Measurements from ENCODE around the gene NTRK2. TPM values are rescaled to one million over a fixed set of nuclear protein-coding genes. Genes with fewer than 3 reads are reported as not detected.

Gene NTRK2
- total and polyA plus RNA-seq, 4 donors, result 0.26 to 1.4 (median 0.56) TPM

DNA sequence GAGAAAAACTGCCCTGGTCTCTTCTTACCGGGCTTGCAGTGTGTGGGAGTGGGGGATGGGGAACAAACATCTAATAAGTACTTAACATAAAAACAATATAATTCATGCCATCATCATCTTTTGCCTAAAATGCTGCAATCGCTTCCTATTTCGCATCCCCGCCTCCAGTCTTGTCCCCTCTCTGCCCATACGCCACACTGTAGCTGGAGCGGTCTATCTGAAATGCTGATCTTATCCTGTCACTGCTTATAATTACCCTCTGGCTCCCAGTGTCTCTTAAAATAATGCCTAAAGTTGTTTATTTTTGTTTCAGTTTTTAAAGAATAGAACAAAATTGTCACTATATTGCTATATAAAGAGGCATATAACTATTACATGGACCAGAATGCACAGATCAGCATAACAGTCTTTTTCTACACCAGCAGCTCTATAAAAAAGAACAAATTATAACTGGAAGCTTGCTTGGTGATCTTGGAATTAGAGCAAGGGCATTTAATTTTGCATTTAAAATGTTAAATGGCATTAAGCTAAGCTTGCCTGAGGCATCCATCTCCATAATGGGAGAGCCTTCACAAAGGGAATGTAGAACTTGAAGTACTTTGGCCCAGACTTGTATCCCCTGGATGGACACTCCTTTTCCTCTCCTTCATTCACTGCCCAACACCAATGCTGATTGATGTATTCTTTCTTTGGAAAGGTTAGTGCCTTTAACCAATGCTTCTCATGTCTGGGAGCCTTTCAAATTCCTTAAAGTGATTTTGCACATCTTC, 12.2 kb downstream of the NTRK2 start (continued):
- TF ChIP-seq, protein P1, sequence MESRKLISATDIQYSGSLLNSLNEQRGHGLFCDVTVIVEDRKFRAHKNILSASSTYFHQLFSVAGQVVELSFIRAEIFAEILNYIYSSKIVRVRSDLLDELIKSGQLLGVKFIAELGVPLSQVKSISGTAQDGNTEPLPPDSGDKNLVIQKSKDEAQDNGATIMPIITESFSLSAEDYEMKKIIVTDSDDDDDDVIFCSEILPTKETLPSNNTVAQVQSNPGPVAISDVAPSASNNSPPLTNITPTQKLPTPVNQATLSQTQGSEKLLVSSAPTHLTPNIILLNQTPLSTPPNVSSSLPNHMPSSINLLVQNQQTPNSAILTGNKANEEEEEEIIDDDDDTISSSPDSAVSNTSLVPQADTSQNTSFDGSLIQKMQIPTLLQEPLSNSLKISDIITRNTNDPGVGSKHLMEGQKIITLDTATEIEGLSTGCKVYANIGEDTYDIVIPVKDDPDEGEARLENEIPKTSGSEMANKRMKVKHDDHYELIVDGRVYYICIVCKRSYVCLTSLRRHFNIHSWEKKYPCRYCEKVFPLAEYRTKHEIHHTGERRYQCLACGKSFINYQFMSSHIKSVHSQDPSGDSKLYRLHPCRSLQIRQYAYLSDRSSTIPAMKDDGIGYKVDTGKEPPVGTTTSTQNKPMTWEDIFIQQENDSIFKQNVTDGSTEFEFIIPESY (IDR thresholded peaks at IDR 0.05), result no peak

DNA sequence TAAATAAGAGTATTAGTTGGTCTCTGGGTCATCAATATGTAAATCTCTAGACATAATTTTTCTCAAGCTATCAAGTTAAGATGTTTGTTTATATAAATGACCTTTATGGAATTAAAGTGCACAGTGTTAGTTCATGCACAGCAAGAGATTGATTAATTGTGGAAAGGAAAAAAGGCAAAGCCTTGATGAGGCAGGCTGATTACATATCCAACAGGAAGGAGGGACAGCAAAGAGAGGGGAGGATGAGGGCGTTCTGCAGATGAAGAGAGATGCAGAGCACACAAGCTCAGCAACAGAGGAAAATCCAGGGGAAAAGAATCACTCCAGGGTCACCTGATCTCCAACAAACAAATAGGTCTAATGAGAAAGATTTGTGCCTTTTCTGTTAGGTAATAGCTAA, 16.5 kb downstream of the NTRK2 start:
- H3K36me3 ChIP-seq (ENCODE audit: control insufficient read depth in 4 of 4, insufficient read depth in 3 of 4, low read depth in 1 of 4, low read length in 3 of 4), result no peaks in the 10 kb centered on the region
- peaks cover 0 to 5% (median 0%) of the 10 kb centered on the region in 4 donors for H3K27me3 ChIP-seq (ENCODE audit: control insufficient read depth in 4 of 4, insufficient read depth in 4 of 4, low read length in 3 of 4)
- no peak overlapping the region for H3K4me3 ChIP-seq (ENCODE audit: low read depth in 1 of 3, low read length in 3 of 3)
- no peaks in the 10 kb centered on the region for H3K4me1 ChIP-seq (ENCODE audit: control insufficient read depth in 4 of 4, insufficient read depth in 4 of 4, low read length in 3 of 4)
- TF ChIP-seq, protein P2, sequence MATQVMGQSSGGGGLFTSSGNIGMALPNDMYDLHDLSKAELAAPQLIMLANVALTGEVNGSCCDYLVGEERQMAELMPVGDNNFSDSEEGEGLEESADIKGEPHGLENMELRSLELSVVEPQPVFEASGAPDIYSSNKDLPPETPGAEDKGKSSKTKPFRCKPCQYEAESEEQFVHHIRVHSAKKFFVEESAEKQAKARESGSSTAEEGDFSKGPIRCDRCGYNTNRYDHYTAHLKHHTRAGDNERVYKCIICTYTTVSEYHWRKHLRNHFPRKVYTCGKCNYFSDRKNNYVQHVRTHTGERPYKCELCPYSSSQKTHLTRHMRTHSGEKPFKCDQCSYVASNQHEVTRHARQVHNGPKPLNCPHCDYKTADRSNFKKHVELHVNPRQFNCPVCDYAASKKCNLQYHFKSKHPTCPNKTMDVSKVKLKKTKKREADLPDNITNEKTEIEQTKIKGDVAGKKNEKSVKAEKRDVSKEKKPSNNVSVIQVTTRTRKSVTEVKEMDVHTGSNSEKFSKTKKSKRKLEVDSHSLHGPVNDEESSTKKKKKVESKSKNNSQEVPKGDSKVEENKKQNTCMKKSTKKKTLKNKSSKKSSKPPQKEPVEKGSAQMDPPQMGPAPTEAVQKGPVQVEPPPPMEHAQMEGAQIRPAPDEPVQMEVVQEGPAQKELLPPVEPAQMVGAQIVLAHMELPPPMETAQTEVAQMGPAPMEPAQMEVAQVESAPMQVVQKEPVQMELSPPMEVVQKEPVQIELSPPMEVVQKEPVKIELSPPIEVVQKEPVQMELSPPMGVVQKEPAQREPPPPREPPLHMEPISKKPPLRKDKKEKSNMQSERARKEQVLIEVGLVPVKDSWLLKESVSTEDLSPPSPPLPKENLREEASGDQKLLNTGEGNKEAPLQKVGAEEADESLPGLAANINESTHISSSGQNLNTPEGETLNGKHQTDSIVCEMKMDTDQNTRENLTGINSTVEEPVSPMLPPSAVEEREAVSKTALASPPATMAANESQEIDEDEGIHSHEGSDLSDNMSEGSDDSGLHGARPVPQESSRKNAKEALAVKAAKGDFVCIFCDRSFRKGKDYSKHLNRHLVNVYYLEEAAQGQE (IDR thresholded peaks at IDR 0.05), result no peak
- TF ChIP-seq RAD21 (IDR thresholded peaks at IDR 0.05) (no peak), TAF1 (conservative IDR thresholded peaks at IDR 0.05) (no peak), FOXA1 (IDR thresholded peaks at IDR 0.05) (no peak), JUND (IDR thresholded peaks at IDR 0.05) (no peak), HNF4A (conservative IDR thresholded peaks at IDR 0.05) (no peak)
- TF ChIP-seq, protein P3, sequence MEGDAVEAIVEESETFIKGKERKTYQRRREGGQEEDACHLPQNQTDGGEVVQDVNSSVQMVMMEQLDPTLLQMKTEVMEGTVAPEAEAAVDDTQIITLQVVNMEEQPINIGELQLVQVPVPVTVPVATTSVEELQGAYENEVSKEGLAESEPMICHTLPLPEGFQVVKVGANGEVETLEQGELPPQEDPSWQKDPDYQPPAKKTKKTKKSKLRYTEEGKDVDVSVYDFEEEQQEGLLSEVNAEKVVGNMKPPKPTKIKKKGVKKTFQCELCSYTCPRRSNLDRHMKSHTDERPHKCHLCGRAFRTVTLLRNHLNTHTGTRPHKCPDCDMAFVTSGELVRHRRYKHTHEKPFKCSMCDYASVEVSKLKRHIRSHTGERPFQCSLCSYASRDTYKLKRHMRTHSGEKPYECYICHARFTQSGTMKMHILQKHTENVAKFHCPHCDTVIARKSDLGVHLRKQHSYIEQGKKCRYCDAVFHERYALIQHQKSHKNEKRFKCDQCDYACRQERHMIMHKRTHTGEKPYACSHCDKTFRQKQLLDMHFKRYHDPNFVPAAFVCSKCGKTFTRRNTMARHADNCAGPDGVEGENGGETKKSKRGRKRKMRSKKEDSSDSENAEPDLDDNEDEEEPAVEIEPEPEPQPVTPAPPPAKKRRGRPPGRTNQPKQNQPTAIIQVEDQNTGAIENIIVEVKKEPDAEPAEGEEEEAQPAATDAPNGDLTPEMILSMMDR (IDR thresholded peaks at IDR 0.05; ENCODE audit: low read depth, low read length, missing input control), result no peak
- H3K9me3 ChIP-seq (ENCODE audit: control insufficient read depth in 4 of 4, low read length in 3 of 4), result no peaks in the 10 kb centered on the region
- DNase-seq (ENCODE audit: low spot score), result no peak
- no peak overlapping the region for H3K27ac ChIP-seq (ENCODE audit: low read depth in 1 of 2, low read length in 2 of 2)
- H3K9ac ChIP-seq (ENCODE audit: low read depth in 1 of 2, low read length in 2 of 2), result no peak overlapping the region
- 56% methylated on average over 1 of the region's 1 CpG for WGBS

DNA sequence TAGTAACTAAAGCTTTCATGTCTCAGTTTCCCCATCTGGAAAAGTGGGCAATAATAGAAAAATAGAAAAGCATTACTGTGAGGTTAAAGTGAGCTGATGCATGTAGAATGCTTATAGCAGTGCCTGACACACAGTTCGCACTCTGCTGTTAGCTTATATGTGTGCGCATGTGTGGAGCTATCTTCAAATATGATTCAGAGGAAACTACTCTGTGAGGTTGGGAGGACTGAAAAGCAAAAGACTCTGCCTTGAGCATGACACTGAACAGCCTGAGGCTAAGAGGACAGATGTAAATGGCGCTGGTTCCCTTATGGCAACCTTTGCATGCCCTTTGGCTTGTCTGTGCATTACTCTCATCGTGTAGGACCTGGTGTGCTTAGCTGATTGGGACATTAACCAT, 19.4 kb downstream of the NTRK2 start:
- DNase-seq (ENCODE audit: low spot score), result no peak
- no peaks in the 10 kb centered on the region for H3K9me3 ChIP-seq (ENCODE audit: control insufficient read depth in 4 of 4, low read length in 3 of 4)
- WGBS, result 72% methylated on average over 4 of the region's 4 CpGs
- TF ChIP-seq RAD21 (IDR thresholded peaks at IDR 0.05), result no peak
- no peak for TF ChIP-seq YY1 (IDR thresholded peaks at IDR 0.05)
- TF ChIP-seq HNF4A (conservative IDR thresholded peaks at IDR 0.05), result no peak
- TF ChIP-seq RXRA (IDR thresholded peaks at IDR 0.05), result no peak
- H3K27ac ChIP-seq (ENCODE audit: low read depth in 1 of 2, low read length in 2 of 2), result no peak overlapping the region
- H3K36me3 ChIP-seq (ENCODE audit: control insufficient read depth in 4 of 4, insufficient read depth in 3 of 4, low read depth in 1 of 4, low read length in 3 of 4), result no peaks in the 10 kb centered on the region
- no peak overlapping the region for H3K9ac ChIP-seq (ENCODE audit: low read depth in 1 of 2, low read length in 2 of 2)
- H3K27me3 ChIP-seq (ENCODE audit: control insufficient read depth in 4 of 4, insufficient read depth in 4 of 4, low read length in 3 of 4), result peaks cover 0 to 5% (median 0%) of the 10 kb centered on the region in 4 donors
- no peak overlapping the region for H3K4me3 ChIP-seq (ENCODE audit: low read depth in 1 of 3, low read length in 3 of 3)
- H3K4me1 ChIP-seq (ENCODE audit: control insufficient read depth in 4 of 4, insufficient read depth in 4 of 4, low read length in 3 of 4), result no peaks in the 10 kb centered on the region
